RPMI8226 (cell line): ENCODE data around the gene CGB3.

Source experiments
- DNase-seq: peaks from one replicate; pipeline ENCODE4 v3.0.0-alpha.2; 2015

Gene CGB3

GRCh38 chr19:49014870-49015255 is 9.3 kb downstream of the CGB3 start:
- DNase-seq = no peak

- no peak for DNase-seq
Observed at GRCh38 chr19:49014123-49014869, 9.8 kb downstream of the CGB3 start.

DNA sequence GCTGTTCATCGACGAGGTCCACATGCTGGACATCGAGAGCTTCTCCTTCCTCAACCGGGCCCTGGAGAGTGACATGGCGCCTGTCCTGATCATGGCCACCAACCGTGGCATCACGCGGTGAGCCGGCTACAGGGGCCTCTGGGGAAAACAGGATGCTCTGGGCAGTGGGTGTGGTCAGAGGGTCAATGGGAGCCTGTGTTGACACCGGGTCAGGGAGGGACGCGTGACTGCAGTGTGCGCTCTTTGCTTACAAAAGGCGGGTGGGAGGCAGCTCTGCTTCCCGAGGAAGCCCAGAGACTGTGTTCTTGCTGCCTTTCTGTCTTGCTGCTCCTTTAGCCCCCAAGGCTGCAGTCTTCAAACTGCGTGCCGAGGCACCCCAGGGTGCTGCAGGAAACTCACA is 12.9 kb downstream of the CGB3 start:
- DNase-seq = no peak

GRCh38 chr19:49010453-49010852 is 13.7 kb downstream of the CGB3 start:
- no peak for DNase-seq

DNA sequence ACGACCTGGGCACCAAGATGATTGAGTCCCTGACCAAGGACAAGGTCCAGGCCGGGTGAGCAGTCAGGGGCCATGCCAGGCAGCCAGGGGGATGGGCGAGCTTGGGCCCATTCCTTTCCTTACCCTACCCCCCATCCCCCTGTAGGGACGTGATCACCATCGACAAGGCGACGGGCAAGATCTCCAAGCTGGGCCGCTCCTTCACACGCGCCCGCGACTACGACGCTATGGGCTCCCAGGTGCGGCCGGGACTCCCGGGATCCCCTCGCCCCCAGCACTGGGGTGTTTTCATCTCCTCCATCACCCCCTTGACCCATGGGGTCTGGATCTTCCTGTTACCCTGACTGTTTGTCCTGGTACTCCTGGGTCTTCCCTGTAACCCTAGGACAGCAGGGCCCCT is 14.3 kb downstream of the CGB3 start:
- no peak for DNase-seq

DNA sequence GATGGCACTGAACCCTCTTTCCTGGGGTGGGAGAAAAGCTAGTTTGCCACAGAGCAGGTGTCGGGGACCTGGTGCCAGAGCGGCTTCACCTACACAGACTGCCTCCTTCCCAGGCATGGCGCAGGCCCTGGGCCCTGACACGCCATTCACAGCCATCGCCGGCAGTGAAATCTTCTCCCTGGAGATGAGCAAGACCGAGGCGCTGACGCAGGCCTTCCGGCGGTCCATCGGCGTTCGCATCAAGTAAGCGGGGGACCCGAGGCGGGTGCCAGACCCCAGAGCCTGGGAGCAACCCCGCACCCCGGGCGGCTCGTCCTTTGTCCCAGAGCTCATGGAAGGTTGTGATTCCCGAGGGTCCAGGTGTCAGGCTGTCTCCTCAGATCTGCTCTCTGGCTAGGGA is 17.2 kb downstream of the CGB3 start:
- DNase-seq = no peak

- no peak for DNase-seq
Observed at GRCh38 chr19:49004964-49005614, 19.0 kb downstream of the CGB3 start.

- no peak for DNase-seq
Observed at GRCh38 chr19:49004133-49004532, 20.0 kb downstream of the CGB3 start.

DNA sequence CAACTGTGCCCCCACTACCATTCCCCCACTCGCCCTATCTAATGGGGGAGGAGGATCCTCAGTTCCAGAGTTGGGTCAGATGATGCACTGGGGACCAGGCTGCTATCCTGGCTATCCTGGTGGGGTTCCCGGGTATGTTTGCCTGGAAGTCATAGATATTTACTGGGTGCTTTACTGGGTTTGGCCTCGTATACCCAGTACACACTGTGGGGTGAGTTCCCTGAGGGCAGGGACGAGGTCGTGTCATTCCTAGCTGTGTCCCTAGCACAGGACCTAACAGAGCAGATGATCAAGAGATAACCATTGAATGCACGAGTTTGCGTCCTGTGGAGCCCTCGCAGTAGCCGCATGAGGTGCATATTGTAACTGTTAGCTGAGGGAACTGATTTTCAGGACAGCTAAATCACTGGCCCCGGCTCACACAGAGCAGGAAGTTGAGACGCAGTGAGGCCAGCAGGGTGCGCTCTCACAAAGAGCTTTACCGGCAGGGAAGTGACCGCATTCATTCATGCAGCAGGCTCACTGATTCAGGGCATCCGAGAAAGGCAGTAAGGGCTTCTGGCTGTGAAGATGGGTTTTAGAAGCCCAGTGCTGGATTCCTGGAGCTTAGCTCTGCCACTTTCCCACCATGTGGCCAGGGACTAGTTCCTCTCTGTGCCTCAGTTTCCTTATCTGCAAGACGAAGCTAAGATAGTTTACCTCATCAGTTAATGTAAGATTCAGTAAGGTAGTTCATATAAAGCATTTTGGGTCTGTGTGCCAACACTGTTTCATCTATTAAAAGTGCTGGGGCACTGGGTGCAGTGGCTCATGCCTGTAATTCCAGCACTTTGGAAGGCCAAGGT is 24.4 kb downstream of the CGB3 start:
- DNase-seq = peak; percentile 37

DNA sequence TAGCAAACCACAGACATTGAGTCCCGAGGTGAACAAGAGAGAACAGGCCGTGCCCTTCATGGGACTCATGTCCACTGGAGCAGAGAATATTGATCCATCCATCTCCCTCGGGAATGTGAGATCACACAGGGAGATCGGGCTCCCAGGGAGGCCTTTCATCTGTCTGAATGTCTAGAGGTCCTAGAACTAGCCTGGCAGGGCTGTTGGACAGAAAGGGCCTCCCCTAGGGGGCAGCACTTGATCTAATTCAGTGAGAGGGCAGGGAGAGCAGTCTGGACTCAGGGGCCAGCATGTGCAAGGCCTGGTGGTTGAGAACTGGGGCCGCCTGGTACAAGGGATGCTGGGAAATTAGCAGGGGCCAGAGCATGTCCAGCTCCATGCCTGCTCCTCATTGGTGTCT is 26.2 kb downstream of the CGB3 start:
- DNase-seq = peak; percentile 46

DNA sequence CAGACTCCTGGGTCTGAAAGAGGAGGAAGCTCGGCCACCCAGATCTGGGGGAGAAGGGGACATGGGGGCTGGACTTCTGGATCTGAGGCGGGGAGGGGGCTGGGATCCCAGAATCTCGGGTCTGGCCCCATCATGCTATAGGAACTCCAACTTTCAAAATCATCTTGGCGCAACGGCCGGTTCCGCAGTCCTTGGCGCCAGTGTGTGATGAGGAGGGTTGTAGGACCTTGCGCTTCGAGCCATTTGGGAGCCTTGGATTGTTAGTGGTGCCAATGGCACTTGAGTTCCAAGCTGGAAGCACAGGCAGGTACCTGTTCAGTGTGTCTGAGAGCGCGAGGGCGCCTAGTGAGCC is 30.1 kb downstream of the CGB3 start:
- DNase-seq = no peak

DNA sequence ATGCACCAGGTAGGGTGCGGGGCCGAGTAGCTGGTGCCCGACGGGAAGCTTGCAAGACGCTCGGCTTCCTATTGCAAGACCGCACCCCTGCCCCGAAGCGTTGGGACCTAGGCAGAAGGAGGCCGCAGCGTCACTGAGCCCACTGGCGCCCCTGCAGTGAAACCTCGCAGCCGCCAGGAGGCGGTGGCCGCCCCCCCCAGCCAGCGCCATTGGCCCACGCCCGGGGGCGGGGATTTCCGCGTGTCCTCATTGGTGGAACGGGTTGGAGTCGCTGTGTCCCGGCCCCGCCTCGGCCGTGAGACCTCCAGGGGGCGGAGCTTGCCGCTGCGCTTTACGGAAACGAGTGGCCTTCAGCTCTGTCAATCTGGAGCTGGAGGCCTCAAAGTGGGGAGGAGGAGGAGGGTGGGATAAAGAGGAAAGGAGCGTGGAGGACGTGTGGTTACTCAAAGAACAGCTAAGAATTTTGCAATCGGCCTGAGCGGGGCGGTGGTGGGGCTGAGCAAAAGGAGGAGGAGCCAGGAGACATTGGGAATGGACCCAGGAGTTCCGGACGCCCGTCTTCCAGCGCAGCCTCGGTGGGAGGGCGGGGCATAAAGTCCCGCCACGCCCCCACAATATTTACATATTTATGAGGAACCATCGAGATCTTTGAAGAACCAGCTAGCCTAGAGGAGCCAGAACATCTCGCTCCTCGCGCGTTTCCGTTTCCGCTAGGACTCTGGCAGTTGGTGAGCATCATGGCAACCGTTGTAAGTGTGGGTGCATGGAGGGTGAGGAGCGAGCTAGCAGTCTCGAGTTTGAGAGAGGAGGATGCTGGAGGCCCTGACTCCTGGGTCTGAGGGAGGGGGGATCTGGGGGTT is 30.7 kb downstream of the CGB3 start, which contains the start of the genes GYS1 and RUVBL2:
GYS1 (minus strand) TSS at position 135 of the 860 bp plus-strand sequence. CDS start 197 bp downstream, outside the sequence.
RUVBL2 (plus strand) TSS at position 713 of the 860 bp plus-strand sequence; CDS start at position 738, 25 bp downstream.
- DNase-seq = peak; percentile 98

GRCh38 chr19:48992581-48993174 is 31.5 kb downstream of the CGB3 start:
- DNase-seq = no peak

DNA sequence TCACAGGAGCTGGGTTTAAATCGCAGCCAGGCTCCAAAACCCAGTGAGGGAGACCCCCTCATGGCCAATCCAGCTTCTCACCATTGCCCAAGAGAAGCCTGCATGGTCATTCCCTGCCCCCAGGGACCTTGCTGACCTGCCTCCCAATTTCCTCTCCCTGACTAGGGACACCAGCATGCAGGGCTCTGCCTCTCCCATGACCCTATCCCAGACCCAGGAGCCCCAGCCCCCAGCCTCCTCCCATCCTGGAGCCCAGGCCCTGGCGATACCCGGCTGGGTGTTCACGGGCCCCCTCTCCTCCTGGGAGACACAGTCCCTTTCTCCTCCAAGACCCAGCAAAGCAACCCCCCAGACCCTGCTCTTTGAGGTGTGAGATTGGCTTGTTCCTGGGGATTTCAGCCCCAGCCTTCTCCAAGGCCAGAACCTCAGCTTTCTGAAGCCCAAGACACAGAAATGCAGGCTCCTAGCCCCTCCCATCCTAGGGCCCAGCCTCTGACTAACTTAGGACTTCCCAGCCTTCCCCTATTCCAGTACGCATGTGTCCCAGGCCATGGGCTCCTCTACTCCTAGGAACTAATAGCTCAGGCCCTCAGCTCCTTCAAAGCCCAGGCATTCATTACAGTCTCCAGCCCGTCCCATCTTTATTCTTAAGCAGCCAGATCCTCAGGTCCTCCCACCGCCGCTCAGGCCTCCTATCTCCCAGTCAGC is 32.1 kb downstream of the CGB3 start:
- no peak for DNase-seq

GRCh38 chr19:48991011-48991609 is 33.0 kb downstream of the CGB3 start:
- DNase-seq = no peak

- DNase-seq = no peak
Observed at GRCh38 chr19:48990400-48990799, 33.7 kb downstream of the CGB3 start.

DNA sequence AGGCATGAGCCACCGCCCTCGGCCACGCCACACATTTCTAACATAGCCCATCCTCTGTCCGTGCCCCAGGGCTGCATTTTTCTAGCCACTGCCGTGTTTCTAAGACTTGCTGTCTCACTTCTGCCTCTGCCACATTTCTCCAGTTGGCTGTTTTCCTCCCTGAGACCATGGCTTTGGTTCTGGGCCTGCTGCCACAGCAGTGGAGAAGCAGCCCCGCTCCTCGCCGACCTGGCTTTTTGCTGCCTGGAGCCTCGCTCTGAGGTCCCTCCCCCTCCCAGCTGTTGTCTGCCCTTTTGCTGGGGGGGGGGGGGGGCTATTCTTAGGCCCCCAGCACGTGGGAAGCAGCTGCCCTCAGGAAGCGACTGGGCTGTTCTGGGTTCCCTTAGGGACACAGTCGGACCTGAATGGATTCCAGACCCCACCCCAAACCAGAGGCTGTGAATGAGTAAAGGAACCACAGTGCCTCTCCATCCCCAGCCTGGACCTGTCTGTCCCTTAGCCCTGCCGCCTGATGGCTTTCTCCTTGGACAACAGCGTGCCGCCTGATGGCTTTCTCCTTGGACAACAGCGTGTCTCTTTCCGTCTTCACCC is 34.3 kb downstream of the CGB3 start:
- no peak for DNase-seq

- no peak for DNase-seq
Observed at GRCh38 chr19:48988860-48989259, 35.3 kb downstream of the CGB3 start.

GRCh38 chr19:48988286-48988685 is 35.8 kb downstream of the CGB3 start:
- DNase-seq = no peak

DNA sequence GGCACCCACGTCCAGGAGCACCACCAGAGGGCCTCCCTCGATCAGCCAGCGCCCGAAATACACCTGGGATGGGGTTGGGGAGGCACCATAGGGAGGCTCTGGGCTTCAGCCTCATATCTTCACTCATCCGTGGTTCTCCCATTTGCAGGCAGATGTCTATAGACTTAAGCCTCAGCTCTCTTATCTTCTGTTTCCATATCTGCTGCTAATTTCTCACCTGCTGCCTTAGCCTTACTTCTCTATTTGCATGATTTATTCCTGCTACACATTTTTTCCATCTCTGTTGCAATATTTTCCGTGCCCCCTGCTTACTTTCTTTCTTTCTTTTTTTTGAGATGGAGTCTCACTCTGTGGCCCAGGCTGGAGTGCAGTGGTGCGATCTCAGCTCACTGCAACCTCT is 36.8 kb downstream of the CGB3 start:
- no peak for DNase-seq

- no peak for DNase-seq
Observed at GRCh38 chr19:48986211-48986610, 37.9 kb downstream of the CGB3 start.
